ENCODE results near the gene POLR1D. TPM values are rescaled to one million over a fixed set of nuclear protein-coding genes. Genes with fewer than 3 reads are reported as not detected.

Gene POLR1D
- total RNA-seq, 1 experiment from 2014 or later, result 90.7 TPM

DNA sequence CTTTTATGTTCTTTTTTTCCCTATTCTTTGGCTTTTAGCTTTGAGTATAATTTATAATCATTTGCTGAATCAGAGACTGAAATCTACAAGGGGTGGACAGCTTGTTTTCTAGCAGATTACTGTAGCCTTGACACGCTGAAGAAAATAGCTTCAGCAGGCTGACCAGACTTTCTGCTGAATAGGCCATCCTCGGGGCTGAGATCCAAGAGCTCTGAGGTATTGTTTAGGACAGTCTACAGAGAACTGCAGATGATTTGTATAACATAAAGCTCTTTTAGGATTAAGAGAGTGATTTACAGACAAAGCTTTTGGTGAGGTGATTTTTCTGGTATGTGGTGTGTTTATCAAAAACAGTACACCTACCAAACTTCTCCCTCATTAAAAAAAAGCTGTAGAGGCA is 16.8 kb downstream of the POLR1D start:
- DNase-seq (ENCODE audit: low read depth), result no peak

- no peak for DNase-seq (ENCODE audit: low read depth)
Measured at GRCh38 chr13:27639186-27639585, 17.5 kb downstream of the POLR1D start.

DNA sequence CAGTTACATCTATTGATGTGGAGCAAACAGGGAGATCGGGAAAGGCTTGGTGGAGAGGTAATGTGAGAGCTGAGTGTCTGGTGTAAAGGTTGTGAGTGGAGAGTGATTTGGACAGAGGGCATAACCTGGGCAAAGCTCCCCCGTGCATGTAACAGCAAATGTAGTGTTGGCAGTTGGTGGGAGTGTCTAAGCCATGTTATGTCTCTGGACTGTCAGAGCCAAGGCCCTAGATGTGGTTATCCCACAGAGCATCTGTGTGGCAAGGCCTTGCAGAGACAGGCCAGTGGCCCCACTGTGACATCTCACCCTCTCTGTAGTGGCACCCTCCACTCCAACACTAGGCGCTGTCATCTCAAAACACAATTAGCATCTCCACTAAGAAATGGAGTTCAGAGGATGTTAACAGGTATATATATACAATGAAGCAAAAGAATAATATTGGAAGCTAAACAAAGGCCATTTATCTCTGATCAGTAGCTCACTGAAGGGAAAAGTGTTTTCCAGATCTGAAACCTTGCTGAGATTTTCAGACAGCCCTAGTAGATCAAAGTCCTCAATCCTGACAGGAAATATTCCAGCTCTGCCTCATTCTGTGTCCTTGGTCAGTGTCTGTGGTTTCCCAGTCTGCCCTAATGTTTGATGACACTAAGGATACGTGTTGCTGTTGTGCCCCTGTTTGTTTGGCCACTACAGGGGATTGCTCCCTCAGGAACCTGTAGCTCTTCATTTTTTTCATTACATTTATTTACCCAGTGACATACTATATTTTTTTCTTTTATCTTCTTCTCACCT is 20.2 kb downstream of the POLR1D start:
- no peak for DNase-seq (ENCODE audit: low read depth)

- DNase-seq (ENCODE audit: low read depth), result no peak
Measured at GRCh38 chr13:27643334-27644132, 21.8 kb downstream of the POLR1D start.

GRCh38 chr13:27644302-27644701 is 22.6 kb downstream of the POLR1D start:
- no peak for DNase-seq (ENCODE audit: low read depth)

DNA sequence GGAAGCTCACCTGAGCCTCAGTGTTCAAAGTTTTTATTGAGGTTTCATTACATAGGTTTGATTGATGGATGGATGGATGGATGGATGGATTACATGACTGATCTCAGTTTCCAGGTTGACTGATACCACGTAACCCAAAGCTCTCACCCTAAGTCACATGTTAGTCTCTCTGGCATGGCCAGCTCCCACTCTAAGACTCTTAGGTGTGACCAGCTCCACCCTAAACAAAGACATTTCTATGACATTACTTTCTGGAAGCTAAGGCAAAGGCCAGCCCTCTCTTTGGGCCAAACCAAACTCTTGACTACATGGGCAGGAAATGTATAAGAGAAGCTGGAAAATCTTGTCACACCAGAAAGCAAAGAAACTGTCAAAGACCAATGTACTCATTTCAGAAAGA is 28.6 kb downstream of the POLR1D start:
- DNase-seq (ENCODE audit: low read depth), result no peak

GRCh38 chr13:27654059-27654458 is 32.4 kb downstream of the POLR1D start:
- no peak for DNase-seq (ENCODE audit: low read depth)

DNA sequence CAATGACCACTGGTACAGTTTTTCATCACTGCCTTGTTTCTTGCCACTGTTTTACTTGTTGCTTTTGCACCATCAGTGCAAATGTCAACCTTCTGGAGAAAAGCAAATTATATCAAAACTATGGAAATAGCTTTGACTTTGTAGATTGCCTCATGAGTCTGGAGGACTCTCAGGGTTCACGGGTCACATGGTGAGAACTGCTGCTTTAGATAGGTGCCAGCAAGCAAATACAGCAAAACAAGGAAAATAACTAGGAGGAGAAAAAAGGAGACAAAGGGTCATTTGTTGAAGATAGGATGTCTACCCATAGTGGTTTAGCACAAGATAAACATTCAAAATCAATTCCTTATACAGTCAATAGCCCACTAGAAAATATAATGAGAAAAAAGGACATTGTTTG is 33.1 kb downstream of the POLR1D start:
- DNase-seq (ENCODE audit: low read depth), result no peak

DNA sequence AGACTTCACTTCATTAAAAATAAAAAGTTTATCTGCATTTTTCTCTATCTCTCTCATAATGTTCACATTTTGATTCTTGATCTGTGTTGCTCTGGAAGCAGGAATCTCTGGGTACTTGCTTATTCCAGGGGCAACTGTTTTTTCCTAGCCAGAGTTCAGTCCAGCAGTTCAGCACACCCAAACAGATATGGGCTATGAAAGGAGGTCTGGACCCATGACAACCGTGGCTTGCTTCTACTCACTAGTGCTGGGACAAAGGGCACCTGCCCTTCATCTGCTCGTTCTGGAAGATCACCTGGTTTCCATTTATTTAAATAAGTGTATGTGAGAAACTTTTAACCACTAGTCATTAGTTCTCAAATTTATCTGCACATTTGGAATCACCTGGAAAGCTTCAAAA is 36.0 kb downstream of the POLR1D start:
- DNase-seq (ENCODE audit: low read depth), result no peak

GRCh38 chr13:27658546-27658945 is 36.9 kb downstream of the POLR1D start:
- no peak for DNase-seq (ENCODE audit: low read depth)

DNA sequence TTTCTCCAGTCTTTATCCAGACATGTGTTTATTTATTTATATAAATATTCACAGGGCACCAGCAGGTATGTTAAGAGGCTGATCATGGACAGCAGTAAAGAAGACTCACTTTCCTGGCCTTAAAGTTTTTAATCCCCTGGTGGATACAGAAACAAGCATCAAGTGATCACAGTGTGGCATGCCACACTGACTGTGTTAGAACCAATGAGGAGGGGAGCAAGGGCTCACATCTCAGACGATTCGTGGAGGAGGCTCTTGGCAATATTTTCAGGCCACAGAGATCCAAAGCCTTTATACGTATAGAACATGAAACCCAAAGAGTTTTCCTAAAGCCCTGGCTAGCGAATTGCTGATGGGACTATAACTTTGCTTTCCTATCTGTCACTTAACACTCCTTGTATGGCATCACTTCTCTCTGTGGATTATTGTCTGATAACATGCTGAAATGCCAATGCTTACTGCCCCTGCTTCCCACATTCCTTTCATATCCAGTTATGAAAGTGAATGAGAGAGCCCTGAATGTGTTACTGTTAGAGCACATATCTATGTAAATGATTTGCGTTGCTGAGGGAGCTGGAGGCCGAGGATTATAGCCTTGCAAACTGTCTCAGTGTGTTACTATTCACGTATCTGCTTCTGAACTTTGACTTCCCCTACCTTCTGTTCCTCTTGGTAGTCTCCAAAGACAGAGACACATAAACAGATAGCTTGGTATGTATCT is 37.6 kb downstream of the POLR1D start:
- DNase-seq (ENCODE audit: low read depth), result no peak

GRCh38 chr13:27660511-27660910 is 38.8 kb downstream of the POLR1D start:
- DNase-seq (ENCODE audit: low read depth), result no peak

DNA sequence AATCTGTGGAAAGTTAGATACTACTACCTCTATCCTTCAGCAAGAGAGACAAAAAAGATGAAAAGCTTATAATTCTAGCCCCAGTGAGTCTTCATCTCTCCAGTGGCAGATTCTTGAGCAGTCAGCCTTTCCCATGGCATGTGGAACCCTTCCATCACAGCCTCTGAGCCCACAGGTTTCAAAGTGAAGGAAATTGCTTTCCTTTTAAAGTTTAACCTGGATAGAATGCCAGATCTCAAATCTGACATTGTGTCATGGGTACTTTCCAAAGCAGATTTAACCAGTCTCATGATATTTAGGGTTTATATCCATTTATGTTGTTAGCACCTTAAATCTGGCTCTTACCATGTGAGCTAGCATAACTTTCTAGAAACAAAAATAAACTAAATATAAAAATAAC is 39.3 kb downstream of the POLR1D start:
- DNase-seq (ENCODE audit: low read depth), result no peak

- DNase-seq (ENCODE audit: low read depth), result no peak
Measured at GRCh38 chr13:27662738-27663470, 41.2 kb downstream of the POLR1D start.

DNA sequence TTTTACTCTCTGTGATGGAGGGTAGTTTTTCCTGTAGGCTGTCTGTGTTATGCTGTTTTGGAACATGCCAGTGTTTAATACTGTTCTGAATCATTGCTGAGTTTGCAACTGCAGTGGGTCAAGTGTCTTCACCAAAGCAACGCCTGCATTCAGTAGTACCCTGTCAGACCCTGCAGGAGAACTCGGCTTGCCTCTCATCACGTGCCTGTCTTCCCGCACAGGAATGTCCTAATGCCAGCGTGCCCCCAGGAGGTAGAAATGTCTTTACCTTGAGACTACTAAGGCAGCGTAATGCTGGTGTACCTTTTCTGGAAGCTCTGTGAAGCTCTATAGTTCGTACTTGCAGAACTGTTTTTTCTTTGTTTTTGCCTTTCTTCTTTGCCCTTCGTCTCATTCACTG is 42.3 kb downstream of the POLR1D start:
- DNase-seq (ENCODE audit: low read depth), result no peak

DNA sequence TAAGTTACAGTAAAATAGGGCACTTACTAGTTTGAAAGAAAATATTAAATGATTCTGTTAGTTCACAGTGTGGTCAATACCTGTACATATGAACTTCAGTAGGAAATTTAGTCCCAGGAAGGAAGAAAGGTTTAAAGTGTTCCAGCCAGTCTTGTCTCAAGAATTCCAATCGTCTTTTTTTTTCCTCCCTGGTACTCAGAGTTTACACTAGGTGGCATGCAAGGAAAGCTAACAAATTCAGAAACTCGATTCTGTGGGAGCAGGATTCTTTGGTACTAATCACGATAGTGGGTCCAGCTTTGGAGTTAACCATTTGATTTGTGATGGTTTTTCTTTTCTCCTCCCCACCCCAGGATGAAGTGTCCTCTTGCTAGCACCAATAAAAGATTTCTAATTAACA is 43.6 kb downstream of the POLR1D start:
- DNase-seq (ENCODE audit: low read depth), result no peak

- DNase-seq (ENCODE audit: low read depth), result no peak
Measured at GRCh38 chr13:27665761-27666160, 44.1 kb downstream of the POLR1D start.

- DNase-seq (ENCODE audit: low read depth), result no peak
Measured at GRCh38 chr13:27666951-27667350, 45.3 kb downstream of the POLR1D start.

- DNase-seq (ENCODE audit: low read depth), result no peak
Measured at GRCh38 chr13:27667946-27668345, 46.3 kb downstream of the POLR1D start.

DNA sequence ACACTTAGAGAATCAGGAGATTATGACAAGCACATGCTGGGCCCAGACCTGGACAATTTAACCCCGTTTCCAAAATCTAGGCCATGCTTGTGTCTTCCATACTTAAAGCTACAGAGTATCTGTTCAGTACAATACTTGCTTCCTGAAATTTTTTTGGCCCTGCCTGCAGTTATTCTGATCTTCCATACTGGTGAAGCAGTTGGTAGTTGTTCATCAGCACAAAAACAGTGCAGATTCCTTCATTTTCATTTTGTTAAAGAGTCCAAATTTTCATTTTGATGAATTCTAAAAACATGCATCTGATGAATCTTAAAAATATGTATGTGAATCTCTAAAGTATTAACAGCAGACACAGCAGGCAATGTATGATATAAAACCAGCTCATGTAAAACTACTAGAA is 49.2 kb downstream of the POLR1D start:
- no peak for DNase-seq (ENCODE audit: low read depth)

DNA sequence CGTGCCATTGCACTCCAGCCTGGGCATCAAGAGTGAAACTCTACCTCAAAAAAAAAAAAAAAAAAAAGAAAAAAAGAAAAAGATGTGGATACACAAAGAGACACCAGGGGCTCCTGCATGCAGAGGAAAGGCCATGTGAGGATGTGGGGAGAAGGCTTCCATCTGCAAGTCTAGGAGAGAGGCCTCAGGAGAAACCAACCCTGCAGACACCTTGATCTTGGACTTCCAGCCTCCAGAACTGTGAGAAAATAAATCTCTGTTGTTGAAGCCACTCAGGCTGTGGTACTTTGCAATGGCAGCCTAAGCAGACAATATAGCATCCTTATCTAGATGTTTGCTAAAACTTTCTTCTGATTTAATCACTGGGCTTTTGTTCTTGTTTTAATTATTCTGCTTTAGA is 50.3 kb downstream of the POLR1D start:
- no peak for DNase-seq (ENCODE audit: low read depth)

Measured in Daoy (cell line).